Epithelial cell of esophagus (primary cell): ENCODE measurements around the gene ZIC2.

ENCODE experiments used
- DNase-seq: peaks from one replicate; pipeline ENCODE4 v3.0.0; 2010; ENCODE audit warnings: low read depth
- H3K4me3 ChIP-seq: 2 replicates; pipeline ENCODE4 v1.5.1; 2011; ENCODE audit warnings: mild to moderate bottlenecking, low read length, control low read depth
- TF ChIP-seq, protein P1 (sequence below): IDR thresholded peaks from 2 replicates; pipeline ENCODE4 v1.5.1; 2011; ENCODE audit warnings: low read depth, mild to moderate bottlenecking, low read length, control low read depth, inconsistent platforms; ENCODE audit not compliant: insufficient read depth; ENCODE audit errors: missing control alignments

ZIC2 gene

DNA sequence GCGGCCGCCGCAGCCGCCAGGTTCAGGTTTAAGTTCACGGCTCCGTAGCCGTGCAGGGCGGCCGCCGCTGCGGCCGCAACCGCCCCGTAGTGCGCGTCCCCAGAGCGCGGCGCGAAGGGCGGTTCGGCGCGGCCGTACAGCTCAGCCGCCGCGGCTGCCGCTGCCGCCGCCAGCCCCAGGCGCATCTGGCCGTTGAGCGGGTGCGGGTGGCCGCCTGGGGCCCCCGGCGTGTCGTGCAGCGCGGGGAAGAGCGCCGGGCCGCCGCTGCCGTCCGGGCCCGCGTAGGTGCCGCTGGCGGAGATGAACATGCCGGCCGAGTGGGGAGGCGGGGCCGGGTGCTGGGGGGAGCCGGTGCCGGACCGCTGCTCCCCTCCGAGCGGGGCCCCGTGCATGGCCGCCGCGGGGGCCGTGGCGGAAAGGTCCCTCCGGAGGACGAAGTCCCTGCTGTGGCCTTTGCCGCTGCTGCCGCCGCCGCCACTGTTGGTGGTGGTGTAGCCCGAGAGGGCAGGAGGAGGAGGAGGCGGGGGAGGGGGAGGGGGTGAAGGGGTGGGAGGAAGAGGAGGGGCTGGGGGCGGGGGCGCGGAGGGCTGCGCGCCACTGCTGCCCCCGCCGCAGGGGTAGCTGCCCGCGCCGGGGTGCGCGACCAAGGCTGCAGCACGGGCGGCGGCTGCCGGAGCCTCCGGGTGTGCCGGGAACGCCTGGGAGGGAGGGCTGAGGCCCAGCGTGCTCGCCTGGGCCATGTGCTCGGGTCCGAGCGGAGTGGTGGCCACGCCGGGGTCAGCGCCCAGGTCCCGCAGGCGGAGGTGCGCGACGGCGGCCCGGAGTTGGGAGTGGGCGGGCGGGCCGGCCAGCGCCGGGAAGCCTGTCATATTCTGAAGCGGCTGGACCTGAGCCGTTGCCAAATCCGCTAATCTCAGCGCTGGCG lies 10.7 kb upstream of the ZIC2 start:
- no peak overlapping the region for H3K4me3 ChIP-seq
- TF ChIP-seq, protein P1, sequence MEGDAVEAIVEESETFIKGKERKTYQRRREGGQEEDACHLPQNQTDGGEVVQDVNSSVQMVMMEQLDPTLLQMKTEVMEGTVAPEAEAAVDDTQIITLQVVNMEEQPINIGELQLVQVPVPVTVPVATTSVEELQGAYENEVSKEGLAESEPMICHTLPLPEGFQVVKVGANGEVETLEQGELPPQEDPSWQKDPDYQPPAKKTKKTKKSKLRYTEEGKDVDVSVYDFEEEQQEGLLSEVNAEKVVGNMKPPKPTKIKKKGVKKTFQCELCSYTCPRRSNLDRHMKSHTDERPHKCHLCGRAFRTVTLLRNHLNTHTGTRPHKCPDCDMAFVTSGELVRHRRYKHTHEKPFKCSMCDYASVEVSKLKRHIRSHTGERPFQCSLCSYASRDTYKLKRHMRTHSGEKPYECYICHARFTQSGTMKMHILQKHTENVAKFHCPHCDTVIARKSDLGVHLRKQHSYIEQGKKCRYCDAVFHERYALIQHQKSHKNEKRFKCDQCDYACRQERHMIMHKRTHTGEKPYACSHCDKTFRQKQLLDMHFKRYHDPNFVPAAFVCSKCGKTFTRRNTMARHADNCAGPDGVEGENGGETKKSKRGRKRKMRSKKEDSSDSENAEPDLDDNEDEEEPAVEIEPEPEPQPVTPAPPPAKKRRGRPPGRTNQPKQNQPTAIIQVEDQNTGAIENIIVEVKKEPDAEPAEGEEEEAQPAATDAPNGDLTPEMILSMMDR = no peak
- no peak for DNase-seq

DNA sequence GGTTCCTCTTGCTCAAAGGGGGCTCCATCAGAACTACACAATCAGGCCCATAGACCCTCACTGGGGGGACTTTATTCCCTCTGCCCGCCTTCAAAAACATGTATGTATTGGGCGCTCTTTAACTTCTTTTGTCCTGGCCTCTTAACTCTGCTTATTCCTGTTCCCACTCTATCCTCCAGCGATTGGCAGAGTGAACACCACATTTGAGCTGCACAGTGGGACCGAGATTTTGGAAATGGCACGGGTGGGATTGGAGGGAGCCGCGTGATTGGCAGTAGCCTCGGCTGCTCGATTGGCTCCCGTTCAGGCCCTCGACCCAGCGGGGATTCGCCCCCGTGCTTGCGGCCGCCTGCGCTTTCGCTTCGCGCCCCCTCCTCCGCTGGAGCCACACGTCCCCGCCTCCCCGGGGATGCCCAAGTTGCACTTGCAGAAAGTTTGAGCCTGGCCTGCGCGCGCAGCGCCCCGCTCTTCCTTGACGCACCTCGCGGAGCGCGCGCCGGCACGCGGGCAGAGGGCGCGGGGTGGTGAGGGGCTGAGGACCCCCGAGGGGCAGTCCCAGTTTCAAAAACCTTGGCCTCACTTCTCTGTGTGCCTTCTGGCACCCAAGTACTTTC lies 9.9 kb upstream of the ZIC2 start, which contains the start of gene ZIC5:
Gene ZIC5 (minus strand): TSS at position 192 of the 614 bp plus-strand sequence. CDS start 164 bp downstream, at position 28.
- no peak within 1 kb of the TSS for H3K4me3 ChIP-seq
- no peak for DNase-seq
- TF ChIP-seq, protein P1 = no peak

DNA sequence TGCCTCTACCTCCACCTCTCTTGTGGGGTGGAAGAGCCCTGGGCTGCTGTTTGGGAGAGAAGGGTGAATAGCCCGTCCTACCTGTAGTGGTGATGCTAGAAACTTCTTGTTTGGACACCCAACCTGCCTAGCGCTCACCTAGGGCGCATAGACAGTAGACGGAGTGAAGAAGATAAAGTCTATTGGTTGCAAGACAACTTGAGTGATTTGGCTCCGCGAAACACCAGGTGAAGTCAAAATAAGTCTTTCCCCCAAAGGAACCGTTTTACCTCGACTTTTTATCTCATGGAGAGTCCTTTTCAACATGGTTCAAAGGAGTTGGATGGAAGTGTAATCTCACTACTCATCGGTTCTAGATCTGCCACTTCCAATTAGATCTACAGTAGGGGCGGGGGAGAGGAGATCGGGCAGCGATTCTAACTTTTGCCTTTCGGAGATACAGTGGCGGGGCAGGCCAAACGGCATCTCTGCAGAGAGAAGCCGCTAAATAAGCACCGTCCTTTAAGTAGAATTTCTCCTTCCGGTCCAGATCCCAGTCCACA lies 9.3 kb upstream of the ZIC2 start:
- DNase-seq = no peak
- H3K4me3 ChIP-seq = no peak overlapping the region
- TF ChIP-seq, protein P1 = no peak

DNA sequence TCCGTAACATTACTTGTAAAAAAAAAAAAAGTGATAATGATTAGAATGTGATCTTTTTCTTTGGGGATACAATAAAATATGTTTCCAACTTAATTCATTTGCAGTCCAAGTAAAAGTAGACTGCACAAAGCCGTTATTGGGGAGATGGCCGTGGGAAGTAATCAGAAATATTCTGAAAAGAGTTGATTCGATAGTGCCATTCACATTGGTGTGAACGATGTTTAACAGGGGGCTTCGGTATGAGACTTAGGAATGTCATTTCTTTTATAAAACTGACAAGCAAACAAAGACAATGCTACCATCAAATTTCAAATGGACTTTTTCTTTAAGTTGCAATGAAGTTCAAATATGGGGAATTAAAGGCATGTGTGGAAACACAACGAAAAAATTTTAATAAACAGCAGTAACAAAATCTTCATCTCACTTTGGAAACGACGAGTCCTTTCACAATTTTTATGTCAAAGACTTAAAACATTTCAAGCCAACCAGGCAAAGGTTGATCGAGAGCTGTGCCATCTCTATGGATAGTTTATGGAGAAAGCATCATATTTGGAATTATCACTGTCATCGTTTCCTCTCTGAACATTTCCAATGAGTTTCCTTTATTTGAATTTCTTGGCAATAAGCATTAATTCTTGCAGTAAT lies 8.3 kb upstream of the ZIC2 start:
- TF ChIP-seq, protein P1 = no peak
- no peak overlapping the region for H3K4me3 ChIP-seq
- DNase-seq = no peak

- no peak for DNase-seq
- TF ChIP-seq, protein P1 = no peak
- H3K4me3 ChIP-seq = no peak overlapping the region
These were observed 7.8 kb upstream of the ZIC2 start for GRCh38 chr13:99973808-99974185.

DNA sequence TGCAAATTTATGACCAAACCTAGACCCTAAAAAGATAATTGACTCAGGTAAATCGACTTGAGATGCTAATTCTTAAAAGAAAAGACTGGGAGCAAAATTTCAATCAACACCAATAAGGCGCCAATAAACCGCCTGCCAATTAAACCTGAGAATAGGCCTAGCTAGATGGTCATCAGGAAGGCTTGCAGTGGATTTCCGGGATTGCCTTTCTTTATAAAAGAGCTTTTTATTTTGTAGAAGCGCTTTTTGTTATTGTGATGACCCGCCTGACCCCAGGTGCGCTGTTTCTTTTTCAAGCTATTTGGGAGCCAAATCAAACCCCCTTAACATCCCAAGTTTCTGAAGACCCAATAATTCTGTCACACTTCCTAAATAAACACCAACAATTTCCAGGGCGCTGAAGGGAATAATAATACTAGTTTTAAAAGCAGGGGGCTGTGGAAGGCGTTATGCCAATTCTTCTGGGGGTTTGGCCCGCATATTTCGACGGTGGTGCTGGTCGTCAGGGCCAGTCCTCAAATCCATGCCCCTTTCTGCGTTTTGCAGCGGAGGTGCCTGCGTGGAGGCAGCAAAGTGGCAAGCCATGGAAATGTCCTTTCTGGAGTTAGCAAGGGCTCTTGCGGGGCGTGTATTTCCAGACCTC lies 7.2 kb upstream of the ZIC2 start:
- TF ChIP-seq, protein P1 = no peak
- no peak for DNase-seq
- H3K4me3 ChIP-seq = no peak overlapping the region
